Peyer's patch (tissue), 4 donors: Measurements from ENCODE around the gene TMEM270.

ENCODE experiments used
- CTCF ChIP-seq, 6 experiments: fragments of 450-650 bp in 4 of 6; fragments of 200-600 bp in 2 of 6; sonication (generic) in 1 of 6; IDR thresholded peaks; one replicate each; pipeline ENCODE4 v1.5.1; 2017 to 2019; ENCODE audit warnings: antibody characterized with exemption in 6 of 6, mild to moderate bottlenecking in 3 of 6, moderate library complexity in 1 of 6
- POLR2A ChIP-seq, 2 donors: fragments of 450-650 bp; IDR thresholded peaks; one replicate each; pipeline ENCODE4 v1.5.1; 2017; ENCODE audit warnings: antibody characterized with exemption in 2 of 2, mild to moderate bottlenecking in 2 of 2, moderate library complexity in 2 of 2

- no peak for TF ChIP-seq CTCF (IDR thresholded peaks at IDR 0.05)
- no peak for TF ChIP-seq POLR2A (IDR thresholded peaks at IDR 0.05)
Observed at GRCh38 chr7:73885975-73886798, 25.2 kb downstream of the TMEM270 start.
